Spinal cord (tissue), 10 donors: ENCODE data around the gene SNX10. TPM values are rescaled to one million over a fixed set of nuclear protein-coding genes. Genes with fewer than 3 reads are reported as not detected.
"Not testable (repeated sequence)": the region's sequence is repeated elsewhere in the genome, so short reads cannot be mapped to it uniquely, and the experiment has no call there.

Experiments used
- DNase-seq, 6 donors: peaks; one replicate each; pipeline versions ENCODE4 v3.0.0 to v3.0.0-alpha.2; 2013 to 2015; ENCODE audit warnings: low spot score in 6 of 6, low read depth in 4 of 6
- H3K27ac ChIP-seq: one replicate; pipeline ENCODE4 v1.5.1; 2013; ENCODE audit warnings: low read depth, low read length, control low read depth
- H3K27me3 ChIP-seq: one replicate; pipeline ENCODE4 v1.6.1; 2013; ENCODE audit warnings: low read length; ENCODE audit not compliant: control insufficient read depth, insufficient read depth
- H3K36me3 ChIP-seq: one replicate; pipeline ENCODE4 v1.6.1; 2013; ENCODE audit warnings: low read length; ENCODE audit not compliant: control insufficient read depth, insufficient read depth
- H3K4me1 ChIP-seq: one replicate; pipeline ENCODE4 v1.6.1; 2013; ENCODE audit warnings: low read length; ENCODE audit not compliant: control insufficient read depth, insufficient read depth
- H3K4me3 ChIP-seq: one replicate; pipeline ENCODE4 v1.5.1; 2013; ENCODE audit warnings: low read depth, low read length, control low read depth
- H3K9me3 ChIP-seq: one replicate; pipeline ENCODE4 v1.6.1; 2013; ENCODE audit warnings: low read length; ENCODE audit not compliant: control insufficient read depth, insufficient read depth
- WGBS: methylation state at CpG from one replicate; pipeline ENCODE4 v1.1.5; 2013; ENCODE audit warnings: missing lambda C conversion rate; ENCODE audit not compliant: insufficient coverage; 5-methylcytosine and 5-hydroxymethylcytosine counted together
- long read RNA-seq, 4 donors: transcript quantifications; one replicate each; lab custom pipeline, GENCODE V29; 2026
- polyA plus RNA-seq, 2 donors: library from polyadenylated mRNA; unstranded; fragments of 120-200 nt; gene quantifications; one replicate each; pipeline ENCODE4 v1.2.1, GENCODE V29; 2013; ENCODE audit not compliant: insufficient read length in 2 of 2
- total RNA-seq, 2 donors: library from RNA; depleted of rRNA in 1 of 2; stranded (reverse); fragments of 120-200 nt in 1 of 2; fragments of >200 nt in 1 of 2; gene quantifications; one replicate each; pipeline versions ENCODE4 v1.2.3 to v1.2.4, GENCODE V29; 2013 to 2014
- donor health status: healthy.

Gene SNX10
- total RNA-seq = 10 to 100 TPM; 16.9 to 92.3 TPM
- polyA plus RNA-seq = 10 to 100 TPM; 44.0 to 69.4 TPM
- long read RNA-seq, donor 1, transcript SNX10-201 (7 exons, 2,546 nt) = major isoform, 16 of 16 reads
- long read RNA-seq, donor 1, partial matches to known transcripts = 0 of 16 reads
- long read RNA-seq, donor 1, other reads (novel, unspliced or antisense) = 0 of 16 reads
- long read RNA-seq, donor 2, transcript SNX10-201 (7 exons, 2,546 nt) = major isoform, 7 of 8 reads
- long read RNA-seq, donor 2, partial matches to known transcripts = 0 of 8 reads
- long read RNA-seq, donor 2, other reads (novel, unspliced or antisense) = 0 of 8 reads
- long read RNA-seq, donor 3, transcript SNX10-201 (7 exons, 2,546 nt) = major isoform, 6 of 7 reads
- long read RNA-seq, donor 3, partial matches to known transcripts = 0 of 7 reads
- long read RNA-seq, donor 3, other reads (novel, unspliced or antisense) = 0 of 7 reads
- long read RNA-seq, donor 4, partial matches to known transcripts = 0 of 3 reads
- long read RNA-seq, donor 4, other reads (novel, unspliced or antisense) = 0 of 3 reads

- Histone ChIP-seq H3K9me3 (no peaks in the 10 kb centered on the region), H3K36me3 (no peaks in the 10 kb centered on the region), H3K27me3 (peaks cover 2% of the 10 kb centered on the region), H3K4me3 (peak within 1 kb of the TSS; percentile 60), H3K27ac (peak within 1 kb of the TSS; percentile 47), H3K4me1 (peaks cover 14% of the 10 kb centered on the region)
- DNase-seq = peak; percentile 12 to 88 (median 50)
- WGBS = under 1% methylated on average over 65 of the region's 74 CpGs
These were observed at the start of gene SNX10 for GRCh38 chr7:26291699-26292538. Gene SNX10, plus strand, starts transcription at chr7:26291862. Its CDS starts 54,581 bp downstream, at chr7:26346443.

GRCh38 chr7:26245150-26245549 is 46.5 kb upstream of the SNX10 start:
- H3K4me1 ChIP-seq = no peaks in the 10 kb centered on the region
- no peak overlapping the region for H3K4me3 ChIP-seq
- no peaks in the 10 kb centered on the region for H3K9me3 ChIP-seq
- no peak overlapping the region for H3K27ac ChIP-seq
- no peak for DNase-seq
- no peaks in the 10 kb centered on the region for H3K27me3 ChIP-seq
- no peaks in the 10 kb centered on the region for H3K36me3 ChIP-seq
- 96% methylated on average over 13 of the region's 13 CpGs for WGBS

GRCh38 chr7:26250239-26250638 is 41.4 kb upstream of the SNX10 start:
- no peak overlapping the region for H3K4me3 ChIP-seq
- no peak for DNase-seq
- H3K36me3 ChIP-seq = no peaks in the 10 kb centered on the region
- H3K27ac ChIP-seq = no peak overlapping the region
- no peaks in the 10 kb centered on the region for H3K27me3 ChIP-seq
- H3K9me3 ChIP-seq = no peaks in the 10 kb centered on the region
- 94% methylated on average over 8 of the region's 12 CpGs for WGBS
- H3K4me1 ChIP-seq = no peaks in the 10 kb centered on the region

GRCh38 chr7:26261866-26262265 is 29.8 kb upstream of the SNX10 start:
- not testable (repeated sequence) for H3K27me3 ChIP-seq, H3K4me1 ChIP-seq, DNase-seq, H3K27ac ChIP-seq, H3K9me3 ChIP-seq, H3K4me3 ChIP-seq, H3K36me3 ChIP-seq
- WGBS = 94% methylated on average over 6 of the region's 29 CpGs

GRCh38 chr7:26265065-26265464 is 26.6 kb upstream of the SNX10 start:
- H3K27ac ChIP-seq = no peak overlapping the region
- H3K4me1 ChIP-seq = no peaks in the 10 kb centered on the region
- H3K36me3 ChIP-seq = no peaks in the 10 kb centered on the region
- H3K4me3 ChIP-seq = no peak overlapping the region
- no peaks in the 10 kb centered on the region for H3K9me3 ChIP-seq
- WGBS = 100% methylated on average over 1 of the region's 6 CpGs
- H3K27me3 ChIP-seq = no peaks in the 10 kb centered on the region
- DNase-seq = no peak

GRCh38 chr7:26265499-26266075 is 26.1 kb upstream of the SNX10 start:
- H3K27me3 ChIP-seq = no peaks in the 10 kb centered on the region
- H3K36me3 ChIP-seq = no peaks in the 10 kb centered on the region
- no peak overlapping the region for H3K4me3 ChIP-seq
- H3K9me3 ChIP-seq = no peaks in the 10 kb centered on the region
- no peak for DNase-seq
- H3K4me1 ChIP-seq = no peaks in the 10 kb centered on the region
- no peak overlapping the region for H3K27ac ChIP-seq
- 80% methylated on average over 1 of the region's 5 CpGs for WGBS

- Histone ChIP-seq H3K27ac (no peak overlapping the region), H3K27me3 (no peaks in the 10 kb centered on the region), H3K36me3 (no peaks in the 10 kb centered on the region), H3K9me3 (no peaks in the 10 kb centered on the region), H3K4me3 (no peak overlapping the region), H3K4me1 (no peaks in the 10 kb centered on the region)
- DNase-seq = no peak
- WGBS = 75% methylated on average over 2 of the region's 9 CpGs
These were observed 24.0 kb upstream of the SNX10 start for GRCh38 chr7:26267601-26268166.

GRCh38 chr7:26275213-26275612 is 16.4 kb upstream of the SNX10 start:
- Histone ChIP-seq H3K4me1 (no peaks in the 10 kb centered on the region), H3K9me3 (no peaks in the 10 kb centered on the region), H3K27ac (no peak overlapping the region), H3K4me3 (no peak overlapping the region), H3K36me3 (no peaks in the 10 kb centered on the region), H3K27me3 (no peaks in the 10 kb centered on the region)
- WGBS = no CpG with 5 or more reads among the region's 3 CpGs
- DNase-seq = no peak

- Histone ChIP-seq H3K27ac (no peak overlapping the region), H3K27me3 (no peaks in the 10 kb centered on the region), H3K4me3 (no peak overlapping the region), H3K4me1 (no peaks in the 10 kb centered on the region), H3K36me3 (no peaks in the 10 kb centered on the region), H3K9me3 (no peaks in the 10 kb centered on the region)
- DNase-seq = peak in 1 of 6 donors; percentile 16
- WGBS = no CpG with 5 or more reads among the region's 1 CpG
These were observed 12.9 kb upstream of the SNX10 start for GRCh38 chr7:26278770-26279169.
